Measurements from ENCODE around the gene SMDT1.

DNA sequence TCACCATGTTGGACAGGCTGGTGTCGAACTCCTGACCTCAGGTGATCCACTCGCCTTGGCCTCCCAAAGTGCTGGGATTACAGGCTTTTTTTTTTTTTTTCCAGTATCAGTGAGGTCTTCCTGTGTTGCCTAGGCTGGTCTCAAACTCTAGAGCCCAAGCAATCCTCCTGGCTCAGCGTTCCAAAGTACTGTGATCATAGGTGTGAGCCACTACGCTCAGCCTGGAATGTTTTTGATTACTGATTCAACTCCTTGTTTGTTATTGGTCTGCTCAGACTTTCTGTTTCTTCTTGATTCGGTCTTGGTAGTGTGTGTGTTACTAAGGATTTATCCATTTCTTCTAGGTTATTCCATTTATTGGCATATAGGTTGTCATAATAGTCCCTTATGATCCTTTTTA is 40.2 kb upstream of the SMDT1 start:
- TF ChIP-seq, protein P1, sequence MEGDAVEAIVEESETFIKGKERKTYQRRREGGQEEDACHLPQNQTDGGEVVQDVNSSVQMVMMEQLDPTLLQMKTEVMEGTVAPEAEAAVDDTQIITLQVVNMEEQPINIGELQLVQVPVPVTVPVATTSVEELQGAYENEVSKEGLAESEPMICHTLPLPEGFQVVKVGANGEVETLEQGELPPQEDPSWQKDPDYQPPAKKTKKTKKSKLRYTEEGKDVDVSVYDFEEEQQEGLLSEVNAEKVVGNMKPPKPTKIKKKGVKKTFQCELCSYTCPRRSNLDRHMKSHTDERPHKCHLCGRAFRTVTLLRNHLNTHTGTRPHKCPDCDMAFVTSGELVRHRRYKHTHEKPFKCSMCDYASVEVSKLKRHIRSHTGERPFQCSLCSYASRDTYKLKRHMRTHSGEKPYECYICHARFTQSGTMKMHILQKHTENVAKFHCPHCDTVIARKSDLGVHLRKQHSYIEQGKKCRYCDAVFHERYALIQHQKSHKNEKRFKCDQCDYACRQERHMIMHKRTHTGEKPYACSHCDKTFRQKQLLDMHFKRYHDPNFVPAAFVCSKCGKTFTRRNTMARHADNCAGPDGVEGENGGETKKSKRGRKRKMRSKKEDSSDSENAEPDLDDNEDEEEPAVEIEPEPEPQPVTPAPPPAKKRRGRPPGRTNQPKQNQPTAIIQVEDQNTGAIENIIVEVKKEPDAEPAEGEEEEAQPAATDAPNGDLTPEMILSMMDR (IDR thresholded peaks at IDR 0.05) = no peak
- no peak for TF ChIP-seq POLR2A (IDR thresholded peaks at IDR 0.05)
